ENCODE data around the gene SLC22A17. TPM values are rescaled to one million over a fixed set of nuclear protein-coding genes. Genes with fewer than 3 reads are reported as not detected.

The SLC22A17 gene
- total and polyA plus RNA-seq, 7 donors: 0.60 to 38.8 (median 18.1) TPM

- intact Hi-C loops (cut with DNase I): no loop called here
- no peak for DNase-seq
- Histone ChIP-seq H3K36me3 (peaks cover 0 to 6% (median under 1%) of the 10 kb centered on the region in 4 donors), H3K9me3 (no peaks in the 10 kb centered on the region), H3K27ac (no peak overlapping the region), H3K4me3 (no peak overlapping the region), H3K4me1 (peaks cover 0 to 6% (median 6%) of the 10 kb centered on the region in 4 donors), H3K27me3 (no peaks in the 10 kb centered on the region)
- 91 to 94% methylated on average over 5 of the region's 5 CpGs for WGBS, 2 donors
- no peak for TF ChIP-seq CTCF (IDR thresholded peaks at IDR 0.05)
- no peak for TF ChIP-seq POLR2AphosphoS5 (IDR thresholded peaks at IDR 0.05)
- no peak for TF ChIP-seq EP300 (IDR thresholded peaks at IDR 0.05)
- no peak for TF ChIP-seq POLR2A (IDR thresholded peaks at IDR 0.05)
These were observed 36.4 kb downstream of the SLC22A17 start for GRCh38 chr14:23316300-23316699.

GRCh38 chr14:23310546-23310945 is 42.1 kb downstream of the SLC22A17 start:
- 89 to 93% methylated on average over 1 of the region's 1 CpG for WGBS, 2 donors
- peaks cover 0 to 35% (median 5%) of the 10 kb centered on the region in 4 donors for H3K36me3 ChIP-seq

GRCh38 chr14:23308721-23309445 is 43.8 kb downstream of the SLC22A17 start:
- Histone ChIP-seq H3K27ac (peak overlapping the region in 1 of 4 donors; percentile 2), H3K4me1 (peaks cover 0 to 46% (median 40%) of the 10 kb centered on the region in 4 donors), H3K9me3 (no peaks in the 10 kb centered on the region), H3K36me3 (peaks cover 0 to 35% (median 5%) of the 10 kb centered on the region in 4 donors), H3K27me3 (no peaks in the 10 kb centered on the region), H3K4me3 (no peak overlapping the region)
- no peak for TF ChIP-seq POLR2AphosphoS5 (IDR thresholded peaks at IDR 0.05)
- no peak for TF ChIP-seq POLR2A (IDR thresholded peaks at IDR 0.05)
- TF ChIP-seq CTCF (IDR thresholded peaks at IDR 0.05): no peak
- TF ChIP-seq EP300 (IDR thresholded peaks at IDR 0.05): no peak
- DNase-seq: no peak
- intact Hi-C loops (cut with DNase I): loop anchor here (10.0 kb wide), 3 partner anchors 214 to 836 kb away; partner anchors contain the start of genes ACIN1, C14orf119, EMC9 and PRMT5
- 76 to 86% methylated on average over 17 of the region's 17 CpGs for WGBS, 2 donors

More at GRCh38 chr14:23310546-23310945, 42.1 kb downstream of the SLC22A17 start:
- intact Hi-C loops (cut with DNase I): no loop called here
- H3K4me3 ChIP-seq: no peak overlapping the region
- no peak overlapping the region for H3K27ac ChIP-seq
- peaks cover 0 to 43% (median 40%) of the 10 kb centered on the region in 4 donors for H3K4me1 ChIP-seq
- no peaks in the 10 kb centered on the region for H3K9me3 ChIP-seq
- TF ChIP-seq EP300 (IDR thresholded peaks at IDR 0.05) (no peak), POLR2AphosphoS5 (IDR thresholded peaks at IDR 0.05) (no peak), POLR2A (IDR thresholded peaks at IDR 0.05) (no peak), CTCF (IDR thresholded peaks at IDR 0.05) (no peak)
- no peak for DNase-seq
- no peaks in the 10 kb centered on the region for H3K27me3 ChIP-seq

- no peak for DNase-seq
- Histone ChIP-seq H3K4me1 (peaks cover 0 to 49% (median 44%) of the 10 kb centered on the region in 4 donors), H3K9me3 (no peaks in the 10 kb centered on the region), H3K36me3 (peaks cover 0 to 35% (median 5%) of the 10 kb centered on the region in 4 donors), H3K4me3 (peak overlapping the region in 3 of 4 donors; percentile 63 to 86 (median 77)), H3K27me3 (no peaks in the 10 kb centered on the region), H3K27ac (peak overlapping the region; percentile 86 to 90 (median 88))
- intact Hi-C loops (cut with DNase I): loop anchor here (2.0 to 10.0 kb wide), 4 partner anchors 13 to 837 kb away; partner anchors contain the start of genes ACIN1, C14orf119, EMC9 and PABPN1
- TF ChIP-seq POLR2A (IDR thresholded peaks at IDR 0.05): no peak
- WGBS, 2 donors: 90 to 93% methylated on average over 22 of the region's 22 CpGs
These were observed 44.7 kb downstream of the SLC22A17 start for GRCh38 chr14:23307687-23308644.

Data from sigmoid colon (tissue), 7 donors.